Transverse colon (tissue), 4 donors: ENCODE data around the gene CTH. TPM values are rescaled to one million over a fixed set of nuclear protein-coding genes. Genes with fewer than 3 reads are reported as not detected.

ENCODE experiments used
- DNase-seq: peaks from one replicate; pipeline ENCODE4 v3.0.0-alpha.2; 2019
- H3K27ac ChIP-seq, 4 donors: fragments of 200-600 bp; sonication (generic); 2 replicates each; pipeline ENCODE4 v1.5.1; 2016 to 2018; ENCODE audit warnings: inconsistent platforms in 4 of 4
- H3K27me3 ChIP-seq: fragments of 200-600 bp; sonication (generic); 2 replicates; pipeline ENCODE4 v1.5.1; 2017; ENCODE audit warnings: inconsistent platforms
- H3K36me3 ChIP-seq, 4 donors: fragments of 200-600 bp; sonication (generic); 2 replicates each; pipeline ENCODE4 v1.5.1; 2017 to 2019; ENCODE audit warnings: inconsistent platforms in 4 of 4
- H3K4me1 ChIP-seq, 4 donors: fragments of 200-600 bp; sonication (generic); 2 replicates each; pipeline ENCODE4 v1.5.1; 2017 to 2020; ENCODE audit warnings: inconsistent platforms in 4 of 4
- H3K4me3 ChIP-seq, 4 donors: fragments of 200-600 bp; sonication (generic); 1 replicate in 1 of 4; 2 replicates in 3 of 4; pipeline versions ENCODE4 v1.5.1 to v1.6.1; 2017 to 2019; ENCODE audit warnings: inconsistent platforms in 4 of 4
- H3K9me3 ChIP-seq, 2 donors: fragments of 200-600 bp; sonication (generic); 2 replicates each; pipeline ENCODE4 v1.5.1; 2017 to 2019; ENCODE audit warnings: inconsistent platforms in 2 of 2
- EP300 ChIP-seq: sonication (generic); formaldehyde crosslinking; IDR thresholded peaks from one replicate; pipeline ENCODE4 v1.6.1; 2017; ENCODE audit warnings: antibody characterized with exemption, low read depth
- POLR2A ChIP-seq: fragments of 450-650 bp; IDR thresholded peaks from one replicate; pipeline ENCODE4 v1.6.1; 2016; ENCODE audit warnings: antibody characterized with exemption, mild to moderate bottlenecking, moderate library complexity
- POLR2AphosphoS5 ChIP-seq, 3 donors: sonication (generic); formaldehyde crosslinking; IDR thresholded peaks; one replicate each; pipeline ENCODE4 v1.6.1; 2016; ENCODE audit warnings: antibody characterized with exemption in 3 of 3
- WGBS, 2 donors: methylation state at CpG; one replicate each; pipeline ENCODE4 v1.1.5; 2018; ENCODE audit warnings: low coverage in 1 of 2; 5-methylcytosine and 5-hydroxymethylcytosine counted together
- in situ Hi-C, 4 donors: fragments of 200-750 bp; cut with MboI; loops; one replicate each; pipeline versions ENCODE4 v1.15.0 to v1.15.1; 2017; ENCODE audit warnings: low sequenced_read_pairs in 3 of 4, low pct_ligation_motif_present in 1 of 4, low pct_unique_long_range_greater_than_20kb in 1 of 4
- intact Hi-C: fragments of 100-400 bp; cut with DNase I; formaldehyde crosslinking; loops from one replicate; pipeline ENCODE4 v1.15.1; 2023; ENCODE audit warnings: low total_unique reads
- total RNA-seq, 4 donors: library from RNA; depleted of rRNA; stranded (reverse); fragments of >200 nt; gene quantifications; one replicate each; pipeline ENCODE4 v1.1.0, GENCODE V29; 2016
- TF ChIP-seq, protein P1 (sequence below), 5 experiments: fragments of 200-600 bp in 3 of 5; fragments of 450-650 bp in 2 of 5; sonication (generic) in 3 of 5; IDR thresholded peaks; 1 replicate in 2 of 5; 2 replicates in 3 of 5; pipeline ENCODE4 v1.5.1; 2016 to 2017; ENCODE audit warnings: antibody characterized with exemption in 5 of 5, inconsistent platforms in 3 of 5, mild to moderate bottlenecking in 2 of 5, moderate library complexity in 1 of 5

CTH gene
- total RNA-seq, 4 donors from 2014 or later: 1.9 to 8.6 (median 3.4) TPM; not detected in 1

DNA sequence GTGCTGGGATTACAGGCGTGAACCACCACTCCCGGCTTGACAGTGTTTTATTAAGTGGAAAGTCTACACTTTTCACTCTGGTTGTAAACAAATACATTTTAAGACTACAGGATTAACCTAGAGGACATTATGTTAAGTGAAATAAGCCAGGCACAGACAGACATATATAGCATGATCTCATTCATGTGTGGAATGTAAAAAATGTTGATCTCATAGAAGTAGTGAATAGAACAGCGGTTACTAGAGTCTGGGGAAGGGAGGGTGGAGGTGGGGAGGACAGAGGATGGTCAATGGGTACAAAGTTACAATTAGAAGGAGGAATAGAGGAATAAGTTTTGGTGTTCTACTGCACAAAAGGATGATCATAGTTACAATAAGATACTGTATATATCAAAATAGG lies 16.9 kb downstream of the CTH start:
- no peak overlapping the region for H3K27ac ChIP-seq
- no peak overlapping the region for H3K4me3 ChIP-seq
- H3K36me3 ChIP-seq: peaks cover 0 to 14% (median 0%) of the 10 kb centered on the region in 4 donors
- H3K27me3 ChIP-seq: no peaks in the 10 kb centered on the region
- in situ Hi-C loops: loop anchor here in 1 of 4 donors (25.0 kb wide), 1 partner anchor 634 kb away; no protein-coding TSS in a partner anchor
- H3K9me3 ChIP-seq: no peaks in the 10 kb centered on the region
- H3K4me1 ChIP-seq: peaks cover 0 to 23% (median 7%) of the 10 kb centered on the region in 4 donors
- WGBS, 2 donors: 82 to 88% methylated on average over 1 to 3 of the region's 3 CpGs
- TF ChIP-seq, protein P1, sequence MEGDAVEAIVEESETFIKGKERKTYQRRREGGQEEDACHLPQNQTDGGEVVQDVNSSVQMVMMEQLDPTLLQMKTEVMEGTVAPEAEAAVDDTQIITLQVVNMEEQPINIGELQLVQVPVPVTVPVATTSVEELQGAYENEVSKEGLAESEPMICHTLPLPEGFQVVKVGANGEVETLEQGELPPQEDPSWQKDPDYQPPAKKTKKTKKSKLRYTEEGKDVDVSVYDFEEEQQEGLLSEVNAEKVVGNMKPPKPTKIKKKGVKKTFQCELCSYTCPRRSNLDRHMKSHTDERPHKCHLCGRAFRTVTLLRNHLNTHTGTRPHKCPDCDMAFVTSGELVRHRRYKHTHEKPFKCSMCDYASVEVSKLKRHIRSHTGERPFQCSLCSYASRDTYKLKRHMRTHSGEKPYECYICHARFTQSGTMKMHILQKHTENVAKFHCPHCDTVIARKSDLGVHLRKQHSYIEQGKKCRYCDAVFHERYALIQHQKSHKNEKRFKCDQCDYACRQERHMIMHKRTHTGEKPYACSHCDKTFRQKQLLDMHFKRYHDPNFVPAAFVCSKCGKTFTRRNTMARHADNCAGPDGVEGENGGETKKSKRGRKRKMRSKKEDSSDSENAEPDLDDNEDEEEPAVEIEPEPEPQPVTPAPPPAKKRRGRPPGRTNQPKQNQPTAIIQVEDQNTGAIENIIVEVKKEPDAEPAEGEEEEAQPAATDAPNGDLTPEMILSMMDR (IDR thresholded peaks at IDR 0.05): no peak
- TF ChIP-seq POLR2A (no peak), POLR2AphosphoS5 (IDR thresholded peaks at IDR 0.05) (no peak)
- intact Hi-C loops: no loop called here
- DNase-seq: no peak

DNA sequence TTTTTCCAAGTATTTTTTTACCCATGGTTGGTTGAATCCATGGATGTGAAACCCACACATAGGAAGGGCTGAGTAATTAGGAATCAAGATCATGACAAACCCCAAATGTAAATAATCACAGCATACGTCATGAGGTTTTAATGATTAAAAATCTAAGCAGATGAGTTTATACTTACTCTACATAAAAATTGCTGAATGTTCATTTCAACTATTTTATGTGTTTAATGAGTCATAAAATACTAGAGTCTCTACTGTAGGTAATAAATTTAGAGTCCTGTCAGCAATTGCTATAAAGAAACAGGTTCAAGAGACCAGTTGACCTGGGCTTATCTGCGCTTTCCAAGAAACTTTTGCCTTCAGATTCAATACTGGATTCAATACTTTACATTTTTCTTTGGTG lies 18.2 kb downstream of the CTH start:
- WGBS, 2 donors: 73 to 80% methylated on average over 2 of the region's 2 CpGs
- in situ Hi-C loops (loop anchor here in 1 of 4 donors (25.0 kb wide), 1 partner anchor 633 kb away; no protein-coding TSS in a partner anchor), intact Hi-C loops (no loop called here)
- Histone ChIP-seq H3K27me3 (no peaks in the 10 kb centered on the region), H3K4me3 (no peak overlapping the region), H3K9me3 (no peaks in the 10 kb centered on the region), H3K27ac (no peak overlapping the region), H3K4me1 (peaks cover 0 to 28% (median 7%) of the 10 kb centered on the region in 4 donors), H3K36me3 (peaks cover 0 to 5% (median 0%) of the 10 kb centered on the region in 4 donors)
- DNase-seq: no peak
- TF ChIP-seq EP300 (no peak), POLR2AphosphoS5 (IDR thresholded peaks at IDR 0.05) (no peak), POLR2A (no peak)
- TF ChIP-seq, protein P1 (IDR thresholded peaks at IDR 0.05): no peak

DNA sequence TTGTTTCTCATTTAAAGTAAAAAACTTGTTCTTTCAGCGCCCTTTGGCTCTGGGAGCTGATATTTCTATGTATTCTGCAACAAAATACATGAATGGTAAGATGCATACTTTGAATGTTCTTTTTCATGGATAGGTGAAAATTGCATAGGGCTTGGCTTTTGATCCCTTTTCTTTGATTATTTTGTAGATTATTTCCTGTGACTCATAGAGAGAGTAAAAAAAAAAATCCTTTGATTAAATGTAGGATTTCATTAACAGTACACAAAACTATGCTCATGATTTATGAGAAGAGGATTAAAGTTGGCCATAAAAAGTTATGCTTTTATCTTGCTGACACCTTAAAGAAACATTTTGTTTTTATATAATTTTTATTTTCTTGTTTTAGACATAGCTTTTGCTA lies 18.7 kb downstream of the CTH start:
- Histone ChIP-seq H3K36me3 (no peaks in the 10 kb centered on the region), H3K4me1 (peaks cover 0 to 30% (median 7%) of the 10 kb centered on the region in 4 donors), H3K4me3 (no peak overlapping the region), H3K9me3 (no peaks in the 10 kb centered on the region), H3K27me3 (no peaks in the 10 kb centered on the region), H3K27ac (no peak overlapping the region)
- no peak for DNase-seq
- TF ChIP-seq EP300: no peak
- in situ Hi-C loops (loop anchor here in 1 of 4 donors (25.0 kb wide), 1 partner anchor 633 kb away; no protein-coding TSS in a partner anchor), intact Hi-C loops (no loop called here)
- 90 to 100% methylated on average over 1 of the region's 1 CpG for WGBS, 2 donors

DNA sequence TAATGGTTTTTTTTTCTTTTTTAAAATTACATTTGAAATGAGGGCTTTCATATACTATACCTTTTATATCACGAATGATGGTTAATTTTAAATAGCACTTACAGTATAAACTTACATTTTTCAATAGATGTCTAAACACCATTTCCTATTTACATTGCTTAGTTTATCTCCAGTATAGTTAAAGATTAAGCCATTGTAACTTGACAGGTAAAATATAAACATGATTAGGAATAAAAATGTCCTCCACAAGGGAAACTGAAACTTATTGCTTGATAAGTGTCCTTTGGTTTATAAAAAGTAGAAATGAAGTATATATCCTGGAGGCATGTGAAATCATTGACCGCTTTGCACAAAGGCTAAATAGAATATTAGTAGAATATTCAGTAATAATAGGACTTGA lies 20.2 kb downstream of the CTH start:
- 65 to 68% methylated on average over 2 of the region's 2 CpGs for WGBS, 2 donors
- H3K4me3 ChIP-seq: no peak overlapping the region
- no peak for TF ChIP-seq EP300
- TF ChIP-seq, protein P1 (IDR thresholded peaks at IDR 0.05): no peak
- no peak for TF ChIP-seq POLR2A
- TF ChIP-seq POLR2AphosphoS5 (IDR thresholded peaks at IDR 0.05): no peak
- H3K27ac ChIP-seq: no peak overlapping the region
- no peaks in the 10 kb centered on the region for H3K9me3 ChIP-seq
- H3K36me3 ChIP-seq: no peaks in the 10 kb centered on the region
- intact Hi-C loops (no loop called here), in situ Hi-C loops (loop anchor here in 1 of 4 donors (25.0 kb wide), 1 partner anchor 631 kb away; no protein-coding TSS in a partner anchor)
- peaks cover 0 to 32% (median 7%) of the 10 kb centered on the region in 4 donors for H3K4me1 ChIP-seq
- no peak for DNase-seq
- no peaks in the 10 kb centered on the region for H3K27me3 ChIP-seq

DNA sequence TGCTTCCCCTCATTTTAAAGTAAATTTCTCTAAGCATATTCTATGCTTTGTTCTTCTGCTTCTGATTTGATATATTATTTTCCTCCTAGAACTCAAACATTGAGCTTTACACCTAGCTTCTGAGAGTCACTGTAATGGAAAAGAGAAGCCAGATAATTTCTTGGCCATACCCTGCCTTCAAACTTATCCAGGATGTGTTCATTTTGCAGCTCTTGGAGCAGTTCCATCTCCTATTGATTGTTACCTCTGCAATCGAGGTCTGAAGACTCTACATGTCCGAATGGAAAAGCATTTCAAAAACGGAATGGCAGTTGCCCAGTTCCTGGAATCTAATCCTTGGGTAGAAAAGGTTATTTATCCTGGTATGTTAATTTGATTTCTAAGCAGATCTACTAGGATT lies 20.8 kb downstream of the CTH start:
- H3K9me3 ChIP-seq: no peaks in the 10 kb centered on the region
- H3K4me3 ChIP-seq: no peak overlapping the region
- DNase-seq: no peak
- H3K36me3 ChIP-seq: no peaks in the 10 kb centered on the region
- intact Hi-C loops: no loop called here
- H3K27ac ChIP-seq: no peak overlapping the region
- in situ Hi-C loops: loop anchor here in 1 of 4 donors (25.0 kb wide), 1 partner anchor 630 kb away; no protein-coding TSS in a partner anchor
- TF ChIP-seq POLR2A (no peak), EP300 (no peak), POLR2AphosphoS5 (IDR thresholded peaks at IDR 0.05) (no peak)
- TF ChIP-seq, protein P1 (IDR thresholded peaks at IDR 0.05): no peak
- H3K27me3 ChIP-seq: no peaks in the 10 kb centered on the region
- 56 to 68% methylated on average over 3 of the region's 3 CpGs for WGBS, 2 donors
- H3K4me1 ChIP-seq: peaks cover 0 to 34% (median 7%) of the 10 kb centered on the region in 4 donors
